BE2C (cell line): ENCODE results near the gene LRRC4C.
A peak's percentile ranks its signal among the peaks of the same experiment; 100 is the strongest.
"Not testable (repeated sequence)": the region's sequence is repeated elsewhere in the genome, so short reads cannot be mapped to it uniquely, and the experiment has no call there.

Experiments used
- DNase-seq: peaks from one replicate; pipeline ENCODE4 v3.0.0-alpha.2; 2020
- H3K27me3 ChIP-seq: fragments of 250-450 bp; sonication (Bioruptor Pico); 2 replicates; pipeline ENCODE4 v1.5.1; 2020; ENCODE audit warnings: mild to moderate bottlenecking
- H3K36me3 ChIP-seq: fragments of 250-450 bp; sonication (Bioruptor Pico); 2 replicates; pipeline ENCODE4 v1.5.1; 2020; ENCODE audit warnings: mild to moderate bottlenecking
- H3K4me1 ChIP-seq: fragments of 250-450 bp; sonication (Bioruptor Pico); 2 replicates; pipeline ENCODE4 v1.5.1; 2020
- H3K4me3 ChIP-seq: 2 replicates; pipeline ENCODE4 v1.5.1; 2011; ENCODE audit warnings: low read depth, low read length
- H3K9me3 ChIP-seq: fragments of 250-450 bp; sonication (Bioruptor Pico); 2 replicates; pipeline ENCODE4 v1.5.1; 2020
- CTCF ChIP-seq: IDR thresholded peaks from 2 replicates; pipeline ENCODE4 v1.5.1; 2012; ENCODE audit warnings: mild to moderate bottlenecking, low read depth, low read length

LRRC4C gene

GRCh38 chr11:40204228-40204627, 1255.2 kb downstream of the LRRC4C start:
- Histone ChIP-seq H3K9me3 (no peaks in the 10 kb centered on the region), H3K27me3 (no peaks in the 10 kb centered on the region), H3K4me1 (no peaks in the 10 kb centered on the region), H3K4me3 (no peak overlapping the region), H3K36me3 (no peaks in the 10 kb centered on the region)
- no peak for TF ChIP-seq CTCF
- DNase-seq: no peak

GRCh38 chr11:40203606-40204005, 1255.8 kb downstream of the LRRC4C start:
- Histone ChIP-seq H3K4me3 (no peak overlapping the region), H3K36me3 (no peaks in the 10 kb centered on the region), H3K4me1 (no peaks in the 10 kb centered on the region), H3K27me3 (no peaks in the 10 kb centered on the region), H3K9me3 (no peaks in the 10 kb centered on the region)
- no peak for TF ChIP-seq CTCF
- no peak for DNase-seq

- H3K27me3 ChIP-seq: no peaks in the 10 kb centered on the region
- H3K36me3 ChIP-seq: no peaks in the 10 kb centered on the region
- H3K4me3 ChIP-seq: no peak overlapping the region
- no peak for TF ChIP-seq CTCF
- DNase-seq: peak; percentile 4
- no peaks in the 10 kb centered on the region for H3K9me3 ChIP-seq
- no peaks in the 10 kb centered on the region for H3K4me1 ChIP-seq
Measured at GRCh38 chr11:40202589-40203270, 1256.7 kb downstream of the LRRC4C start.

GRCh38 chr11:40192590-40192989, 1266.9 kb downstream of the LRRC4C start:
- not testable (repeated sequence) for DNase-seq, H3K9me3 ChIP-seq, H3K4me1 ChIP-seq, H3K27me3 ChIP-seq, H3K36me3 ChIP-seq, H3K4me3 ChIP-seq

GRCh38 chr11:40190294-40190693, 1269.2 kb downstream of the LRRC4C start:
- peak; percentile 4 for DNase-seq
- Histone ChIP-seq H3K27me3 (no peaks in the 10 kb centered on the region), H3K4me1 (peaks cover 4% of the 10 kb centered on the region), H3K36me3 (no peaks in the 10 kb centered on the region), H3K9me3 (no peaks in the 10 kb centered on the region), H3K4me3 (no peak overlapping the region)
- TF ChIP-seq CTCF: no peak

GRCh38 chr11:40188848-40189247, 1270.6 kb downstream of the LRRC4C start:
- H3K4me1 ChIP-seq: peaks cover 4% of the 10 kb centered on the region
- DNase-seq: no peak
- H3K27me3 ChIP-seq: no peaks in the 10 kb centered on the region
- H3K4me3 ChIP-seq: no peak overlapping the region
- no peaks in the 10 kb centered on the region for H3K36me3 ChIP-seq
- H3K9me3 ChIP-seq: no peaks in the 10 kb centered on the region
- no peak for TF ChIP-seq CTCF
